Bone marrow (tissue), 2 donors: ENCODE results near the gene NPAS3.

Source experiments
- DNase-seq, 2 donors: peaks; one replicate each; lab custom pipeline; 2025; lab: John Stamatoyannopoulos, UW

NPAS3 gene

DNA sequence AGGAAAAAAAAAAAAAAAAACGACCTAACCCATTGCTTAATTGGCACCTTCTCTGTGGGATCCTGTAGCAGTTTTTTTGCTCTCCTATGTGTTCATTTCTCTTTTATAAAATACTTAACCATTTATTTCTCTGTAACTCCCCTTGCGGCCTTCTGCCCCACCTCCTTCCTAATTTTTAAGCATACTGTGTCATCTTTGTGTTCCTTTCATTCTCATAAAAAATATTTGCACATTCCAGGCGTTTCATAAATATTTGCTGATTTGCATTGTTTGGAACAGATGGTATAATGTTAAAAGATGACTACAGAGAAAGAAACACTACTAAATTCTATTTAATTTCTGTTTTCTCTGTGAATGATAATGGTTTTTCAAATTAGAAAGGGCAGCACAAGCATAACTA, 77.9 kb downstream of the NPAS3 start:
- no peak for DNase-seq

GRCh38 chr14:33017016-33017415, 78.3 kb downstream of the NPAS3 start:
- no peak for DNase-seq

GRCh38 chr14:33019346-33019745, 80.7 kb downstream of the NPAS3 start:
- no peak for DNase-seq

GRCh38 chr14:33026850-33027430, 88.3 kb downstream of the NPAS3 start:
- no peak for DNase-seq

DNA sequence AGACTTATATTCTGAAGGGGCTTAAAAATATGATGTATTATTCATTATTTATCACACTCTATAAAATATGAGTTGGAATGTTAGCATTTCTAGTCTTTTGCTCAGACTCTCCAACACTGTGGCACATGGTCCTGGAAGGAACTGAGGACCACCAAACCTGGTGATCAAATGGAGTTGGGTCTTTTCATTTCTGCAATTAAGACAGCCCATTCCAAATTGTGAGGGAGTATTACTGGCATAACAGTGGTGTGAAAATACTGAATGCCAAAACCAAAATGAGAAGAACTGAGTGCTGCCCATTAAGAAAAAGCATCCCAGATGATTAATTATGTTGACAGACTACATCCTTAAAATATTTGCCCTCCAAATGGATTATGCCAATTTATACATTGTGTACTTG, 90.8 kb downstream of the NPAS3 start:
- no peak for DNase-seq

DNA sequence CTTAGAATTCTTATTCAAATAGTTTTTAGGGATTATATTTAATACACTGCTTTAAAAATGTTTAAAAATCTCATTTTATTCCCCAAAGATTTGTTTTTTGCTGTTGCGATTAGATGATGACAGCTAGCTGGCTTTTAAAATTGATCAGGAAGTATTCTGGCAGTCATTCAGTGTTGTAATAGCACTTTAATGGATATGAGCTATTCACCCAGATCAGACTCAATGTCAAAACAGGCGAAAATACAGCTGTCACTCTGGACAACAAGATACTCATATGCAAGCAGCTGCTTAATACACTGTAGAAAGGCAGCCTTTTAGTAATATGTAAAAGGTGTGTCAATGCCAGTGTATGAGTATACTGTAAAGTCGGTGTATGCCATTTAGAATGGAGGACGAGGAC, 91.7 kb downstream of the NPAS3 start:
- no peak for DNase-seq

GRCh38 chr14:33035416-33036194, 96.9 kb downstream of the NPAS3 start:
- DNase-seq: no peak

DNA sequence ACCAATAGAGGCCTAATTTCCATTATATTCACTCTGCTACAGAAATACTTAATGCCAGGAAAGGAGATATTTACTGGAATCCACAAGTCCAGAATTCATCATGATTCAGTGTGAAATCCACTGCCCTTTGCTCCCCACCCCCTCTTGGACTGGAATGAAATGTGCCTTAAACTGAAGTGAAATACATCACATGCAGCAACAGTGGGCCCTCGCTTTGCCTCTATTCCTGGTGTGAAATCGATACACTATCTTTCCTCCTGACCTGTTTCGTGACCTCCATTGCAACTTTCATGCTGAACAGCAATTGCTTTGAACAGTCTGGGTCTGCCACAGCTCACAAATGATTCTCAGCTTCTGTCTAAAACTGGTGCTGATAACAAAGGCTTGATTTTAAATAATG, 100.6 kb downstream of the NPAS3 start:
- DNase-seq: no peak

DNA sequence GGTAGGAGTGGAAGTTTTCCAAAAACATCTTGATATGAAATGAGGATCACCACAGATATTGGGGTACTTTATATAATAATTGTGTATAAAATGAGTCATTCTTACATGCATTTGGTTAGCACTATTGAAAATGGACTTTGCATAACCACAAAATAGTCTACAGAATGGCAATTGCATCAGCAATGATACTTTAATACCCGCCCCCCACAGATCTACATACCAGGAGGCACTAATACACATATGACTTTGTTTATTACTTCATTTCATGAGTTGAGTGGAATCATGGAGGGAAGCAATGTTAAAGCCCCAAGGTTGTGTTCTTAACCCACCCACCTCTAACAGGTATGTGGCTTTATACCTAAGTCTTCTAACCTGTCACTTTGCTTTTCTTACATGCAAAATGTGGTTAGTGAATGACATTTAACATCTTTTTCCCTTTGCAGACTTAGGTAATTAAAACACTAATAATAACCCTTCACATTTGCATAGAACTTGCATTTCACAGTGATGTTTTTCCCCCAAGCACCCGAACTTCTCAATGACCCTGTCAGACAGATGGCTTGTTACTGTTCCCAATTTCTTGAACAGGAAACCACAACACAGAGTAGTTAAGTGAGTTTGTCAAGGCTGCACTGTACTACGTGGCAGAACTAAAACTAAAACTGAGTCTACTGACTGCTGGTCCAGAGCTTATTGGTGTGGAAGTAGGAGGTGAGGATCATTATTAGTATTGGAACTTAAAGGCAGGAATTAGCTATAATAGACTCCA, 101.9 kb downstream of the NPAS3 start:
- DNase-seq: no peak

GRCh38 chr14:33042591-33042990, 103.9 kb downstream of the NPAS3 start:
- DNase-seq: no peak

GRCh38 chr14:33045760-33046159, 107.1 kb downstream of the NPAS3 start:
- no peak for DNase-seq

DNA sequence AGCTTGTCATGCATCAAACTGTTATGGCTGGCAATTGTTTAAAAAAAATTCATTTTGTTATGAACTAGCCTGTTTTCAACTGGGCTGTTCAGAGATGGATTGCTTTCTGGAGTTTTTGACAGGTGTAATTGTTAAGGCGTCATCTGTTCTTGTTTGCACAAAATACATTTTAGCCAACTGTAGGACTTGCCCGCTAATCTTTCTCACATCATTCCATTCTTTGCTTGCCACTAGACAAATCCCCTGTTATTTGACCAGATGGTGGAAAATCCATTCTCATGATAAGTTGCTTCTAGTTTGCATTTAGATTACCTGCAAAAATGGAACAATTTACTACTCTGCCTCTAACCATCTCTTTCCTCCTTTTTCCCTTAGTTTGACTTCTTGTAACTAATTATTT, 114.3 kb downstream of the NPAS3 start:
- DNase-seq: no peak

DNA sequence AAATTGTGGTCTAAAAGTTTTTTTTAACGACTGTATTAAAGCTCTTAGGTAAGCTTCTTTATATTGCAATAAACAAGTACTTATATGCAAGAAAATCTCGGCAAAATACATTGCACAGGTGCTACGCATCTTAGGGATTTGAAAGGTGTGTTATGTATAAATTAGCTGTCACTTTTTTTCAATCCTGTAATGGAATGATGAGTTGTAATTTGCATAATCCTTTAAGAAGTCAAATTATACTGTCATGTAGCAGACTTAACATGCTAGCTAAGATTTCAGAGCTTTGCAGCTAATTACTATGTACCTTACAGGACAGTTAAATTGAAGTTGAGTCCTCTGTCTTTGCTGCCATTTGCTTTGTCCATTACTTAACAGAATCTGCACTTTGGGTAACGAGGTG, 117.5 kb downstream of the NPAS3 start:
- no peak for DNase-seq

- no peak for DNase-seq
Observed at GRCh38 chr14:33057585-33057984, 118.9 kb downstream of the NPAS3 start.

DNA sequence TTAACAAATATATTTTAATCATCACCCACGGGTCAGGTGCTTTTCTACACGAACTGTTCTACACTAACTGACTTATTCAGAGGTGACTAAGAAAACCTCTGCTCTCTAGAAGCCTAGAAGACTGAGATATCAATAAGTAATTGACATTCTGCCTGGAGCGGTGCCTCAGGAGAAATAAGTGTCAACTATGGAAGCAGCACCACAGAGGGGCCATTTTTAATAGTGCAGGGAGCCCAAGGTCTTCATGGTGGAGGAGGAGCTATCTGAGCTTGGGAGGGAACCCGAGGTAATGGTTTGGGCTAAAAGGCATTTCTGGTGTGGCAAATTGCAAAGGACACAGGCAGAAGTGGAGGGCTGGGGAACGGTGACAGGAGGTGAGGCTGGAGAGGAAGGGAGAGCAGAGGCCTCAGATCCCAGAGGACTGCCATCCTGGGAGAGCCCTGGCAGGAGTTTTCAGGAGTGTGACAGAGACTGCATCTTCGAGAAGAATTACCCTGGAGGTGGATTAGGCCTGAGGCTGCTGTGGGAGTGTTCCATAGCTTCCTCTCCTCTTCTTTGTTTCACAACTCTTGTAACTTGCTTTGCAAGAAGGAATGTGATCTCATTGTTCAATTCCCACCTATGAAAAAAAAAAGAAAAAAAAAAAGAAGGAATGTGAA, 123.1 kb downstream of the NPAS3 start:
- DNase-seq: no peak

- no peak for DNase-seq
Observed at GRCh38 chr14:33062476-33062875, 123.8 kb downstream of the NPAS3 start.

GRCh38 chr14:33062881-33063280, 124.2 kb downstream of the NPAS3 start:
- DNase-seq: no peak

DNA sequence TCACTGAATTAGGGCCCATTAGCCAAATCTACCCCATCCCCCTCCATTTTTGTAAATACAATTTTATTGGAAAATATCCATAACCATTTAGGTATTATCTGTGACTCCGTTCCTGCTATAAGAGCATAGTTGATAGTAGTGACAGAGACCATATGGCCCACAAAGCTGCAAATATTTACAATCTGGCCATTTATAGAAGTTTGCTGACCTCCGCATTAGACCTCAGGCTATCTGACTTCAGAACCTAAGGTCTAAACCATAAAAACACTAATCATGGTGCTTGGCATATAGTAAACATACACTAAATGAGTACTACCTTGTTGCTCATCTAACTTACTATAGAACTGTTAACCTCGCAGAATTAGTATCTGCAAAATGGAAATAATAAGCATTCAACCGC, 124.8 kb downstream of the NPAS3 start:
- no peak for DNase-seq

DNA sequence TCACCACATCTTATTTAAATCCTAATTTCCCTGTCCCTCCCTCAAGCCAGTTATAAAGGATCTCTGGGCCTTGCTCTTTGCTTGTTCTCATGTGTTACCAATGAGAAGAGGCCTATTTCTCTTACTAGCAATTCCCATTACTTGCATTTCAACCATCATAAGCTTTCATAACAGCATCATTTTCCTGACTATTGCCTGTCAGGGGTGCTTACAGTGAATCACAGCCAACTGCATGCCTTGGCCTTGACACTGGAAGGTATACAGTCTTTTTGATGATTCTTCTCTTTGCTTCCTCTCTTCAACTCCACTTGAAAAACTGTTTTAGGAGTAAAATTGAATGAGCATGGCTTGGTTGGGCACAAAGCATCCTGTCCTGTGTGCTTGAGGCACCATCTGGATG, 127.0 kb downstream of the NPAS3 start:
- no peak for DNase-seq

DNA sequence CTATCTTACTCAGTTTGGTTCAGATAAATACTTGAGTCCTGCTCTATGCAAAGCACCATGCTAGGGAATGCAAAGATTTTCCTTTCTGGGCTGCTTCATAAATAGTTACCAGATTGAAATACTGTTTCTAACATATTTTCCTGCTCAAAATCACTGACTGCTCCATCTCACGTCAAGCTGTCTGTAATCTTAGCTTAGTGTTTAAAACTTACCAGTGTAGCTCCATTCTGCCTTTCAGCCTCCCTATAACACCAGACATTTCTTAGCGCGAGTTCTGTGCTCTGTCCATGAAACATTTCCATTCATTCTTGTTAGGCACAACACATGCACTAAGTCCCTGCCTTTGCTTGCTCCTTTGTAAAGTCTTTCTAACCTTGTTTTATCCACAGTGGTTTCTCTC, 129.4 kb downstream of the NPAS3 start:
- no peak for DNase-seq

- DNase-seq: no peak
Observed at GRCh38 chr14:33068626-33069025, 129.9 kb downstream of the NPAS3 start.

DNA sequence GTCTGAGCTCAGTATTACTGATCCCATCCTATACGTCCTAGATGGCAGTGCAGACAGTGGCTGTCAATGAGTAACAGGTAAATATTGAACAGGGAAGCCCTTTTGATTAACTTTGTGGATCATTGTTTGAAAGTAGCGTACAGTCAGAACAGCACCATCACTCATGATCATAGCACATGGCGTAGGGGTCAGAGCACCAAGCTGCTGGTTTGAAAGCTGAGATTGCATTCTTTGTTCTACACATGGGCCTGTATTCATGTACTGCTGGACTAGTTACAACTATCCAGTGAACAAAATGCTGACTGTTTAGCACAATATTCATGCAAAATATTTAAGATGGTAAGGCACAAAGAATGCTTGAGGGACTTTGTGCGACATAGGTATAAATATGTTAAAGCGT, 131.8 kb downstream of the NPAS3 start:
- no peak for DNase-seq

DNA sequence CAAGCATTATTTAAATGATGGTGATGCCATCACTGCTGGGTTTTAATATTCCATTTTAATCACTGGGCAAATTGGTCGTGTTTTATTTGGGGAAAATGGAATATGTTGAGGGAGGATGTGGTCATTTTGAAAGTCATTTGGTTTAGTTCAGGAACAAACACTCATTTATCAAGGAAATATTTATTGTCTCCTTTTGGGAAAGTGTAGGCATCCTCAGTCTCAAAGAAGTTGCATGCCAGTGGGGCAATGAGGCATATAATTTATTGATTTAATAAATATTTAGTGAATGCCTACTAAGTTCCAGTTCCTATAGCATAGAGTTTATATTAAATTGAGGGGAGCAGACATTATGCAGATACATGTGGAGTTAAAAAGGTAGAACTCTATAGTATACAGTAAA, 134.3 kb downstream of the NPAS3 start:
- no peak for DNase-seq
